GM19240 (cell line): ENCODE results near the gene CCDC57.

Source experiments
- DNase-seq: peaks from one replicate; pipeline ENCODE4 v3.0.0; 2011; ENCODE audit warnings: low spot score; ENCODE audit not compliant: insufficient read length

The CCDC57 gene

DNA sequence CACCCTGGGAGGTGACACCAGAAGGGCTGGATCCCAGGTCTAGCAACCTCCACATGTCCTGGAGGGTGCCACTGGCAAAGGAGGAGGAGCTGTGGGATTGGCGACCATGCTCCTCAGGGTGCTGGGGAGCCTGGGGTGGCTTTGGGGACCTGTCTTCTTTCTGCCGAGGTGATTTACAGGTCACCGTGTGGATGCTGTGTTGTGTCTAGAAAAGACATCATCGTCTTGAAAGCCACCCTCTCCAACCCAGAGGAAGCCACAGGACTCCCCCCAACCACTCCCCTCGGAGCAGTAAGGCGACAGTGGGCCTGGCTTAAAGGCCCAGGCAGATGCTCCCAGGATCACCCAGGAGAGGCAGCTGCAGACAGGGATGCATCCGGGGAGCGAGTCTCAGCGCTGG, 84.9 kb downstream of the CCDC57 start:
- DNase-seq, result no peak

DNA sequence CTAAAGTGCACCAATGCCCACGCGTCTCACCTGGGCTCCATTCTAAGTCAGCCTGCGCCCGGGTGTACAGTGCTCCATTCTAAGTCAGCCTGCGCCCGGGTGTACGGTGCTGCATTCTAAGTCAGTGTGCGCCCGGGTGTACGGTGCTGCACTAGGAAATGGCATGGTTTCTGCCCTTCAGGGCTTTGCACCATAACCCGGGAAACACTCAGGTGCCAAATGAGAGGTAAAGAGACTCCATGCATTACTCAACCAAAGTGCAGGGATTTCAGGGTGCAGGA, 85.4 kb downstream of the CCDC57 start:
- no peak for DNase-seq

DNA sequence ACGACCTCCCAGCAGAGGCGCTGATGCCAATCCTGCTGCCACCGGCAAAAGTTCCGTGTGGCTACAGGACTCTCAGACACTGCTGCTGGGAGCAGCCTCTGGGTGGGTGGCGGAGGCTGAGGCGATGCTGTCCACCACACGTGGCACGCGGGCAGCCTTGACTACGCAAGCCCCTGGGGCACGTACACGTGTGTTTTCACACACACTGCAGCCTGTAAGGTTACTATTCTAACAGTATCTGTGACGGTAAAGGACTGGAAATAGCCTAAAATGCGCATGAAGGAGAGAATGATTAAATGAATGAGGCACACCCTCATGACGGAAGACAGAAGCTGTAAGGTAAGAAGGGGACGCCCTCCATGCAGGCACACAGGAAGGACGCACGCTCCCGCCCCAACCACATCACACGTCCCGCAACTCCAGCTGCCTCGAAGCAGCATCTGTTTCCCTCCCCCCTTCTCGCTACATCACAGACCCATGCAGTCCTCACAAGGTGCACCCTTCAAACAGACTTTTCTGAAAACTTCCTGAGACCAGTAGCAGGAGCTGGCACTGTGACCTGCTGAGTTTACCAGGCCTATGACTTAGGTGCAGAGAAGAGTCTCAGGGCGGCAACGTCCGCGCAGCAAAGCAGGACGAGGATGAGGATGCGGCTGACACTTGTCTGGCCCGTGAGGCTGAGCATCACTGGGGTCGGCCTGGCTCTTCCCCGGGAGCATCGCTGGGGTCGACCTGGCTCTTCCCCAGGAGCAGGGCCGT, 85.9 kb downstream of the CCDC57 start:
- DNase-seq, result no peak

DNA sequence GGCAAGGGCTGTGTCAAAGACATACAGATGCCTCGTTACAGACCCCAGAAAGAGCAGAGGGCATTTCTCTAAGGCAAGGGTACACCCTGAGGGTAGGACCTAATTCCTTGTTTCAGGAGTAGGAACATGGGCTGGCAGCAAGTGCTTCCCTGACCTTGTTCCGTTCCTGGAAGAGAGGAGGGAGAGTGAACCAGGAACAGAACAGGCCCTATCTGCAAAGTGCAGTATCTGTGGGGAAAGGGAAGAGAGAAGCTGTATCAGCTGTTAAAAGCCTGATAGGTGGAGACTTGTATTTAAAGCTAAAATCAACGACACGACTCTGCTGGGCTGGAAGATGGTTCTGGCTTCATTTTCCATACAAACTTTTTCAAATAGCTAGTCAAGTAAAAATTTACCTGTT, 88.5 kb downstream of the CCDC57 start:
- no peak for DNase-seq

DNA sequence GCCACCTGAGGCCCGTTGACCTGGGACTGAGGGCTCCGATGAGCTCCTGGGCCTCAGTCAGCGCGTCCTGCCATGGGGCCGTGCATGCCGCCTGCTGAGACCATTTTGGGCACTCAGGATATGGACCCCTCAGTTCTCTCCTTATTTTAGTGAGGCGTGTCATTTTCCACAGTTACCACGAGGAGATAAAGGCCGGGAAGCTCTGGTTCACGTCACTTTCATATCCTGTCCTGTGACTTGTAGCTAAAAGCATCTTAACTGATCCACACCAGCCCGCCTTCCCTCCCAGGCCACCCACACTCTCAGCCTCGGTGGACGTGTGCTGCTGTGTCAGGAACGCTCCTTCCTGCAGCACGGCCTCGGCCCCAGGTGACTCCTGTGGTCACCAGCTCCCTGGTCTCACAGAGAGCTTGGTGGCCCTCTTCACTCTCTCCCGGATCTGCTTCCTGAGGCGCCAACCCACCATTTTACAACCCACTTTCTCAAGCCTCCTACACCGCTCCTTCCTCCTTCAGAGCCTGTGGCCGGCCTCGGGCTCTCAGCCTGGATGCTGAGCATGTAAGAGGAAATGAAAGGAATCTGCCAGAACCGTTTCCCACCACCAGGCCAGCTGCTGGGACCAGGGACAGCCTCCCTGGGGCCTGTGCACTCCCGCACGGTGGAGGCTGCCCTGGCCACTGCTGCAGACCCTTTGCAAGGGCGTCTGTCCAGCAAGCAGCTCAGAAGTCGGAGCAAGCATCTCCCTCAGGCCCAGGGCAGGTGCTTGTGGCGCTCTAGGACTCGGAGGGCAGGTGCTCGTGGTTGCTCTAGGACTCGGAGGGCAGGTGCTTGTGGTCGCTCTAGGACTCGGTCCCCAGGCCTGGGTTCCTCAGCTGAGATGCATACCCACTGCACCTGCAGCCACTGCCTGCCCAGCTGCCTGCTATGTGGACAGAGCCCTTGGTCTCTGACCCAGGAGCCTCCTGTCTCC, 90.7 kb downstream of the CCDC57 start:
- no peak for DNase-seq

DNA sequence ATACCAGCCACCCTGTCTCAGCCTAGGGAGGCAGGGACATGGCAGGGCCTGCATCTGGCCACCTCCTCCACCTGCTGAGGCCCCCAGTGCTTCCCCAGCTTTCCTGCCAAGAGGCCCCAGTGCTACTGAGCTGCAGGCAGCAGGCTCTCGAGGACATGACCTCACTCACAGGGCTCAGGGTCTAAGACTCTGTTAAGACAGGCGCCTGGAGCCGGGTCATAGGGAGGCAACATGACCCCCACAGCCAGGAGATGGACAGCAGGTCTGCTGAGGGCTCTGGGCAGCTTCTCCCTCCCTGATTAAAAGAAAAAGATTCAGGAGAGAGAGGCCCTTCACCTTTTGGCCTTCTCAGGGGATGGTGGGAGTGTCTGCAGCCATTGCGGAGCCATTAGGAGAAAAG, 91.4 kb downstream of the CCDC57 start:
- DNase-seq, result no peak

DNA sequence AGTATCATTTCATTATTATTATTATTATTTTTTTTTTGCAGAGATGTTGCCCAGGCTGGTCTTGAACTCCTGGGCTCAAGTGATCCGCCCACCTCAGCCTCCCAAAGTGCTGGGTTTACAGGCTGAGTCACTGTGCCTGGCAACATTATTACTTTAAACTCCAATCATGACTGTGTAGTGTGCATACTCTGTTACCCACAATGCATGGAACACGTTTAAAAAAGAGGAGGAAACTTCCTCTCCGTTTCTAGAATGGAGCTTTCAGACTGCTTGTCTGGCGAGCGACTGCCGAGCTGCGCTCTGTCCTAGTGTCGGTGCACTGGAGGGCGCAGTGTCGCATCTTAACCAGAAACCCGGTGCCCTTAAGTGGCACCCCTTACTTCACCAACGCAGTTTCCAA, 92.5 kb downstream of the CCDC57 start:
- DNase-seq, result no peak

DNA sequence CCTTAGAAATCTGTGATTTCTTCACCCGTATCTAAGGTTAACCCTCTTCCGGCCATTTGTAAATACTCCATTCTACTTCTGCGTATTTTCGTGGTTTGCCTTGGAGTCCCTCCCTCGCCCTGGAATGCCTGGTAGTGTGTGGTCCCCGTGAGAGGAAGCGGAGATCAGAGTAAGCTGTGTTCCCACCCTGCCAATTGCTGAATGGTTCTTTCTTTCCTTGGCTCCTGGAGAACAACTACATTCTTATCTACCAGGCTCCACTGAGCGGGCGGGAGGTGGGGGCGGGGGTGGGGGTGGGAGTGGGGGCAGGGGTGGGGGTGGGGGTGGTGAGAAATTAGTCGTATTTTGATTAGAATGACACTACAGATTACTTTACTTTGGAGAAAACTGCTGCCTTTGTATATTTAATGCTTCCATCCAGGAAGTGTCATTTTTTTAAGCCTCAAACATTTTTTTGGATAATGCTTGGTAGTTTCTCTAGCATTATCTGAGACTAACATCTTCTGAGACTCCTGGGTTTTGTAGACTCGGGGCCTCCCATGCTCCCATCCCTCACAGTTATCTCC, 93.7 kb downstream of the CCDC57 start:
- no peak for DNase-seq

DNA sequence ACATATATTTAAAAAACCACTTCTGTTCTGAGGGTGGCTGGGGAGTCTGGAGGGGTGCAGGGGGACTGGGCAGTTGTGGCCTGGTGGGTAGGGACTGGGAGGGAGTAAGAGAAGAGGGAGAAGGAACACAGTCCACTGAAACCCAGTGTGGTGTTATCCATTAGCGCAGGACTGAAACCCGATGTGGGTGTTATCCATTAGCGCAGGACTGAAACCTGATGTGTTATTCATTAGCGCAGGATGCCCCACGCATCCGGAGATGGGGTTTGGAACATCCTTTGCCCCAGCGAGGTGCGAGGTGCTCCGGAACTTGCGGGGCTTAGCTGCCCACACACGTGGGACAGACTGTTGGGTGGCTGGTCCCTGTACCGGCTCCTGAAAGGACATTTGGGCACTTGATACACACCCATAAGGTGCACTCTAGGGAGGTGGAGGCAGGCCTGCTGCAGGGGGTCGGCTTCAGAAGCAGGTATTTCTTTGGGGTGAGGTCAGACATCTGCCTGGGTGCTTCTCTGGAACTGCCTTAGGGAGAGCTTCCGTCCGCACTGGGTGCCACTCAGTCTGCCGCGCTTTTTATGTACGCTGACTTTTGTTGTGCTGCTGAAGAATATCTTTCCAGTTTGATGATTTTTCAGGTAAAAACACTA, 94.4 kb downstream of the CCDC57 start:
- DNase-seq, result no peak

DNA sequence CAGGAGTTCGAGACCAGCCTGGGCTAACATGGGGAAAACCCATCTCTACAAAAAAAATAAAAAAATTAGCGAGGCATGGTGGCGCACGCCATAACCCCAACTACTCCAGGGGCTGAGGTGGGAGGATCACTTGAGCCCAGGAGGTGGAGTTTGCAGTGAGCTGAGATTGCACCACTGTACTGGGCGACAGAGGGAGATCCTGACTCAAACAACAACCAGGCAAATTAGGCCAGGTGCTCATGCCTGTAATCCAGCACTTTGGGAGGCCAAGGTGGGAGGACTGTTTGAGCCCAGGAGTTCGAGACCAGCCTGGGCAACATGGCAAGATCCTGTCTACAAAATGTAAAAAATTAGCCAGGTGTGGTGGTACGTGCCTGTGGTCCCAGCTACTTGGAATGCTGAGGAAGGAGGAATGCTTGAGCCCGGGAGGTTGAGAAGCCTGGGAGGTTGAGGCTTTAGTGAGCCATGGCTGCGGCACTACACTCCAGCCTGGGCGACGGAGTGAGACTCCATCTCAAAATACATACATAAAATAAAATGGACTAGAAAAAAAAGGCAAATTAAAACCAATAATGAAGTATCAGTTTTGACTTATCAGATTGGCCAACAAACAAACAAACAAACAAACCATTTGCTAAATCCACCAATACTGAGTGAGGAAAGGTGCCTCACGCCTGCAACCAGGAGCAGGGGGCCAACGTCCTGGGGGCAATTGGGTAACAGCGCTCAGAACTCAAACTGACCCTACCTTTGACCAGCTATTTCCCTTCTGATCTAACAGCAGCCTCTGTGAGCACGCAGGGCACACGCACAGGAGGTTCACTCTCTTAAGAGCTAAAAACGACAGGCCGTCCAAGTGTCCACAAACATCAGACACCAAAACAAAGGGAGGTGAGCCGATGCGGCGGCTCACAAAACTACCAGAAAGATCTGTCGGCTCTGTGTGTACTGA, 95.2 kb downstream of the CCDC57 start:
- no peak for DNase-seq

DNA sequence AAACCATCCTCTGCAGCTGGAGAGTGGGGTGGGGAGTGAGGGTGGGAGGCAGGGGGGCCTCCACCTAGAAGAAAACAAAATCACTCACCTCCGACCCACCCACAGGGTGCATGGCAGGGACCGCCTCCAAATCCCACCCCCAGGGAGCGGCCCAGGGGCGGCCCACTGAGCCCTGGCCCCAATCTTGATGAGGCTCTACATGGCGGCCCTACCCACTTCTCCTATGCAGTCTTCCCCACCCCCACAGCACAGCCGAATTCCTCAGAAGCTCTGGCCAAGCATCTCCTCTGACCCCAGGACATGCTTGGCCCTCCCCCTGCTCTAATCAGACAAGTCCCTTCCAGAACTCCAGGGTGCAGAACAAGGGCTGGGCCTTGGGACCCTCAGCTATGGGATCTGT, 96.4 kb downstream of the CCDC57 start:
- no peak for DNase-seq

DNA sequence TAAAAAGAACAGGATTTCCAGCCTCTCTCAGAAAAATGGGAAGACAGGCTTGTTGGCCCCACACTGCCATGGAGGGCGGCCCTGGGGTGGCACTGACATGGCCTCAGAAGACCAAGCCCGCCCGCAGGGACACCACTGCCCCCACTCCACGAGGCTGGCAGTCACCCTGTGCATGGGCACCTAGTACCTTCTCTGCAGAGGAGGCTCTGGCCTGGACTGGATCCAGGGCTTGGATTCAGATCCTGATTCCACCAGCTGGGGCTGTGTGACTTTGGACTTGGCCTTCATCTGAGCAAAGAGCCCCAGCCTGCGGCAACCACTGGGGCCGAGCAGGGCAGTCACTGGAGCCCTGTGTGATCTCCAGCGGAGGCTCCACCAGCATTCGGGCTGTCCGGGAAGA, 97.8 kb downstream of the CCDC57 start:
- DNase-seq, result no peak

DNA sequence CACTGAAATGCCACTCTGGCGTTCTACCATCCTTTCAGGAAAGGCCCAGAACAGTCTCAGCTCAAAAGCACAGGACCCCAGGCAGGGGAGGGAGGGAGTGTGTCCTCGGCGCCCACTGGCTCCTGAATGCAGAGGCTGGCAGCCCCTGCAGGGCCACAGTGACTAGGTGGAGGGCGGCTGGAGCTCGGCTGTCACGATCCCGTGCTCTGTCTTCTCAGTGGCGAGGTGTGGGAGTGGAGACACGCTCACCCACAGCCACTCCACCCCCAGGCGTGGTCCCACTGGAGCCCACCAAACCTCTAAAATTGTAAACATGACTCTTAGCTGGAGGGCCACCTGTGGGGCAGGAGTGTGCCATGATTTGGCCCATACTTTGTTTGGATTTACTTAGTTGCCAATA, 98.2 kb downstream of the CCDC57 start:
- DNase-seq, result no peak

DNA sequence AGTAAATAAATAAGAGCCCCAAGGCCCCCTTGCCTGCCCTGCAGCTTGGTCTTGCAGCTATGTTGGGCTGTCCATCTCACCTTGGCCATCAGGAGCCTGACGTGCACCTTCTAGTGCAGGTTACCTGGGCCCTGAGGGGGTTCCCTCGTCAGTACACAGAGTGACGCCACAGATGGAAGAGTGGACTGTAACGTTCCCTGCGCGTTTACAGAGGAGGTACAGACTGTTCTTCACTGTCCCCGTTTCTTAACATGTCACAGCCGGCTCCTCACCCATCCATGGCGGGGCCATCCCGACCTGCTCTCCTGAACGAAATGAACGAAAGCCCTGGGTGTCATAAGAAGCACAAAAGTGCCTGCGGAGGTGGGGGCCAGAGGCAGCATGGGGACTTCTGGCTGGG, 98.7 kb downstream of the CCDC57 start:
- DNase-seq, result no peak

DNA sequence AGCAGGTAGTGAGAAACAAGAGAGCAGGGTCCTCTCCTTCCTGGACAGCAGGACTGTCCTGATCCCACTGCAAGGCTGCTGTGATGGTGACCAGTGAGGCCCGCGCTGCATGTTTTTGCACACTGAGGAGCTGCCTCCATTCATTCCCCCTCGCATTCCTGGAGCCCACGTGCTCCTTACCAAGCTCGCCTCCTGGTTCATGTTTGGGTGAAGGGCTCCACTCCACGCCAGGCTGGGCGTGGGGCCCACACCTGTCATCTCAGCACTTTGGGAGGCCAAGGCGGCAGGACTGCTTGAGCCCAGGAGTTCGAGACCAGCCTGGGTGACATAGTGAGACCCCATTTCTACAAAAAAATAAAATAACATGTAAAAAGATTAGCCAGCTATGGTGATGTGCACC, 99.2 kb downstream of the CCDC57 start:
- DNase-seq, result no peak

DNA sequence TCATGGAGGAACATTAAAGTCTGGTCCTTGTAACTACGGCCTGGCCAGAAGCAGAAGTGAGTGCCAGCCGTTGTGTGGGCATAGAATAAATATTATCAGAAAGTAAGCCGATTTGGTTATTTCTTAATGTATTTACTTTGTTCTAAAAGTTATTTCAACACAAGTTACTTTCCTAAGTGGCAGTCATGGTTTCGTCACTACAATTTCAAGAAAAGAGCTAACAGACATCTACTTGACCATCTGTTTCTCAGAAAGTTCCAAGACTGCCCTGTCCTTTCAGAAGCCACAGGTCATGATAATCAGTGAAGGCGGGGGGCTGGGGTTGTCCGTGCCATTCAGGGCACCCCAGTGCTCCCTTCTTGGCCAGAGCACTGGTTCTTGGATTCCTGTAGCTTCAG, 99.7 kb downstream of the CCDC57 start:
- DNase-seq, result no peak

DNA sequence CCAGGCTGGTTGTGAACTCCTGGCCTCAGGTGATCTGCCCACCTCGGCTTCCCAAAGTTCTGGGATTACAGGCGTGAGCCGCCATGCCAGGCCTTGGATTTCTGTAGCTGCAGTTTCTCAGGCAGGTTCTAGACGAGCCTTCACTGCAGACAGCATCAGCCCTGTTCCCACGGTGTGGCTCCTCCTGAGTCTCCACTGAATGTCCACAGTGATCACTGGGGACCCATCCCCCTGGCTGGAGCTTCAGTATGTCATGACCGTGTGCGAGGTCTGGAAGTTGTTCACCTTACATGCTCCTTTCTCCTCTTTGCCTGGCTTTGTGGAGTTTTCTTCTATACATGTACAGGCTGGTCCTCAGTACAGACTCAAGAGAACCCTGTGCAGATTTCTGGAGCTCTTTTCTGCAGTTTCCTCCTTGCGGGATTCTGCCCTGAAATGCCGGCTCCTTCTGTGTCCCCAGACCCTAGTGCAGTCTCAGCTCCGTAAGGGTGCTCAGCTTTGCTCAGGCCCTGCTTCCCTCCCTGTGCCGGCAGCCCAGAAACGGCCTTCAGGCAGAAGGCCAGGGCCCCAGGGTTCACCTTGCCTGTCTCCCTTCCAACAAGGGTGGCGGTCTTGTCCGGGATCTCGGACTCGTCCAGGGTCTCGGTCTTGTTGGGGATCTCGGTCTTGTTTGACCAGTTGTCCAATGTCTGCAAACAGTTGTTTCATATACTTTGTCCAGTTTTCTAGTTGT, 100.3 kb downstream of the CCDC57 start:
- DNase-seq, result no peak

DNA sequence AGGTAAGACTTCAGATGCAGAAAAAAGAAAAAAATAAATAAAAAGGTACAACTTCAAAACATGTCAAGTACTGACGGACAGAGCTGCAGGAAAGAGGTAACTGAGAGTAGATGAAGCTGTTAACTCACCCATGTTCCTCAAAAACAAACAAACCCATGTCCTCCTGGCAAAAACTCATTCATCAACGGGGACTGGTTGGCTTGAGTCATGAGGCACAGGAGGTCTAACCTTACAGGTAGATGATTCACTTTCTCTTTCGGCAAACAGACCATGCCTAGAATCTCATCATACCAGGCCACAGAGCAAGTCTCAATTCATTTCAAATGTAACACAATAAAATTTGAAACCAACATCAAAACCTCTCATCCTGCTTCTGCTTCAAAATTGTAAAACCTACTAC, 102.3 kb downstream of the CCDC57 start:
- DNase-seq, result no peak

DNA sequence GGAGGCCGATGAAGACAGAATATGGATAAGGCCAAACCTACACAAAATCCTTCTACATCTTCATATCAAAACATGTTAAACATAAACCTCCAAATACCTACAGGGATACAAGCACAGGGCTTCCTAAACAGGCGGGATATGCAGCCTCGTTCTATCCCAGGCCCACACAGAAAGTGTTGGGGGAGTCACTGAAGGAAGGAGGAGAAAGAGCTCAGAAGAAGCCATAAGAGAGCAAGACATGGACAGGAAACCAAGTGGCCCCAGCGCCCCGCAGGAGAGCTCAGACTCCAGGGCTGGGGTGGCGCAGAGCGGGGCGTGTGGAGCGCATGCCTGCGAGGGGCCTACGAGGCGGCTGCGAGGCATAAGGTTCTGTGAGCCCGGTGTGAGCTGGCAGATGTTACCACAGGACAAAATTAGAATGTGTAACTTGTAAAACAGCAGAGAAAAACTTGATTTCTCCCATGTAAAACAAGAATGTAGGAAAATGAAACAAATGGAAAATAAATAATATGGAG, 103.6 kb downstream of the CCDC57 start:
- no peak for DNase-seq

DNA sequence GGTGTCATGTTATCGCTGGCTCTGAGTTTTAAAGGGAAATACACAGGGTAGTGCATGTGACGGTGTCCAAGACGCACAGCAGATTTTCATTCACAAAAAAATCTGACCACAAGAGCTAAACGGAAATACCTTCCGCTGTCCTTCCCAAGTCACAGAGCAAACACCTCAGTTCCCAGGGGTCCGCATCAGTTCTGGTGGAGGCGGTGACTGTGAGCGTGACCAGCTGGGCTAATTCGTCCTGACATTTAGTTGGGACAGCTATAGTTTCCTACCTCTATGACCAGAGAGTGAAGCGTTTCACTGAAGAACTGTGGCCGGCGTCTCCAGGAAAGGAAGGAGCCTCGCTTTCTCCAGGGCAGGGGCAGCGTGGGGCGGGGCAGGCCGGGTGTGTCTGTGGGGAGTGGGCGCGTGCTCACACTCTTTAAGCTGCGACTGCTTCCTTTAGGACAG, 104.1 kb downstream of the CCDC57 start:
- DNase-seq, result no peak
